ENCODE data around the gene HPS4. TPM values are rescaled to one million over a fixed set of nuclear protein-coding genes. Genes with fewer than 3 reads are reported as not detected.

The HPS4 gene
- total and polyA plus RNA-seq, 8 donors: 10.3 to 46.1 (median 24.3) TPM

DNA sequence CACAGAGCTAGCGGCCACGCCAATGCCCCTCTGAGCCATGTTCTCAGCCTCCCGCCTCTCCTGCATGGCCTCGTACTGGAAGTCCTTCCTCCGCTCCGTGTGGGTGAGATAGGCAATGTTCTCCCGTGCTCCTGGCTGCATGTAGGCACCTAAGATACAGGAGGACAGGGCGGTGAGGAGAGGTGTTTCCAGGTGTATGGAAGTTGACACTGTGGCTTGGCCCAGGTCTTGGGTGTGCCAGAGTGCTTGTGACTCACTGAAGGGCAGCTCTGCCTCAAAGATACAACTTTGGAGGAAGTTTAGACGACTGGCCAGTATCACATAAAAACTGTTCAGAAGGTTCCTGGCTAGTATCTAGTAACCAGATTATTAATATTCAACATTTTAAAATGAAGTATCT, 8.6 kb upstream of the HPS4 start:
- Histone ChIP-seq H3K4me1 (peaks cover 0 to 3% (median 0%) of the 10 kb centered on the region in 4 donors), H3K36me3 (peaks cover 58 to 100% (median 99%) of the 10 kb centered on the region in 4 donors), H3K27me3 (no peaks in the 10 kb centered on the region), H3K9me3 (no peaks in the 10 kb centered on the region), H3K27ac (peak overlapping the region in 1 of 5 donors; percentile 1), H3K4me3 (no peak overlapping the region)
- peak in 1 of 2 donors; percentile 44 for DNase-seq
- TF ChIP-seq EP300 (IDR thresholded peaks at IDR 0.05) (no peak), POLR2A (IDR thresholded peaks at IDR 0.05) (no peak), CTCF (IDR thresholded peaks at IDR 0.05) (no peak), POLR2AphosphoS5 (IDR thresholded peaks at IDR 0.05) (no peak)
- intact Hi-C loops (cut with DNase I; ENCODE audit: low total_unique reads): no loop called here
- WGBS, 5 donors: 78 to 90% (median 83%) methylated on average over 9 of the region's 9 CpGs

DNA sequence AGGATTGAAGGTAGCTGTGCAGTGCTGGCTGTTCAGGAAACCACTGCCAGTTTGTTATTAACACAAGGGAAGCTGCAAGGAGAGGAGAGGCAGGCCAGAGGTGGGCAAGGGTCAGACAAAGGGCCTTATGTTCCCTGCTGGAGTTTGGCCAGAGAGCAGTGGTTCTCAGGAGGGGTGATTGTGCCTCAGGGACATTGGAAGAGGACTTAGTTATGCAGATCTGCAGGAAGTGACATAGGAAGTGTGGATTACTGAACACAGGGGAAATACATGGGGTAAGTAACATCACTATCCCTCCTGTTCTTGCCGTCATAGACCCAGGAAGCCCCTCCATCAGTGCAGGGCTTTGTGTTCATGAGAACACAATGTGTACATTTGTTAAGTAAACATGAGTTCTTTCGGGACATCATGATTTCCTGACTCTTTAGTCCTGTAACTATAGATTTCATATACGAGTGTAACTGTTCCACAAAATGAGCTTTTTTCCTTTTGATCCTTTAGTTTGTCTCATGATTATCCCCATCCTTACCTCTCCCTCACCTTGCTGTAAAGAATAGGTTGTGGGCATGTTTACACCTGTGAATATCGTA, 6.0 kb upstream of the HPS4 start:
- 46 to 59% (median 56%) methylated on average over 4 of the region's 4 CpGs for WGBS, 5 donors
- H3K36me3 ChIP-seq: peaks cover 43 to 85% (median 80%) of the 10 kb centered on the region in 4 donors
- intact Hi-C loops (cut with DNase I; ENCODE audit: low total_unique reads): no loop called here
- H3K27me3 ChIP-seq: no peaks in the 10 kb centered on the region
- H3K4me3 ChIP-seq: no peak overlapping the region
- no peak overlapping the region for H3K27ac ChIP-seq
- no peaks in the 10 kb centered on the region for H3K9me3 ChIP-seq
- DNase-seq: no peak
- peaks cover 7 to 19% (median 15%) of the 10 kb centered on the region in 4 donors for H3K4me1 ChIP-seq
- TF ChIP-seq CTCF (IDR thresholded peaks at IDR 0.05): no peak
- TF ChIP-seq POLR2A (IDR thresholded peaks at IDR 0.05): no peak
- no peak for TF ChIP-seq EP300 (IDR thresholded peaks at IDR 0.05)
- TF ChIP-seq POLR2AphosphoS5 (IDR thresholded peaks at IDR 0.05): no peak

GRCh38 chr22:26487996-26488395, 4.4 kb upstream of the HPS4 start:
- TF ChIP-seq POLR2A (IDR thresholded peaks at IDR 0.05): no peak
- no peak for TF ChIP-seq EP300 (IDR thresholded peaks at IDR 0.05)
- TF ChIP-seq CTCF (IDR thresholded peaks at IDR 0.05): no peak
- no peaks in the 10 kb centered on the region for H3K9me3 ChIP-seq
- H3K27me3 ChIP-seq: no peaks in the 10 kb centered on the region
- 51 to 64% (median 57%) methylated on average over 3 of the region's 3 CpGs for WGBS, 5 donors
- no peak for DNase-seq
- intact Hi-C loops (cut with DNase I; ENCODE audit: low total_unique reads): no loop called here
- H3K27ac ChIP-seq: no peak overlapping the region
- peaks cover 27 to 70% (median 64%) of the 10 kb centered on the region in 4 donors for H3K36me3 ChIP-seq
- H3K4me1 ChIP-seq: peaks cover 13 to 29% (median 25%) of the 10 kb centered on the region in 4 donors
- H3K4me3 ChIP-seq: no peak overlapping the region

DNA sequence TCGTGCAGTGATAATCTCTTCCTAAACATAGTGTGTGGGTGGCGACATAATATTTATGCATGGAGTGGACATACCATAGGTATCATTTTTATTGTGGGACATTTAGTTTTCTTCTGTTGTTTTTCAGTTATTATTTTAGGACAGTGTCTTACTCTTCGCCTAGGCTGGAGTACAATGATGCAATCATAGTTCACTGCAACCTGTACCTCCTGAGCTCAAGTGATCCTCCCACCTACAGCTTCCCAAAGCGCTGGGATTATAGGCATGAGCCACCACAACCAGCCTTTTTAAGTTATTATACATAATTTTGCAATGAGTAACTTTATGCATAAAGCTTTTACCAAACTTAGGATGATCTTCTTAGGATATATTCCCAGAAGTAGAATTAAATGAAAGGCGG, 2.8 kb upstream of the HPS4 start:
- WGBS, 5 donors: 84 to 90% (median 85%) methylated on average over 5 of the region's 5 CpGs
- H3K27me3 ChIP-seq: no peaks in the 10 kb centered on the region
- intact Hi-C loops (cut with DNase I; ENCODE audit: low total_unique reads): no loop called here

More for the DNA sequence above, 2.8 kb upstream of the HPS4 start:
- peaks cover 12 to 54% (median 49%) of the 10 kb centered on the region in 4 donors for H3K36me3 ChIP-seq
- peaks cover 27 to 45% (median 41%) of the 10 kb centered on the region in 4 donors for H3K4me1 ChIP-seq
- no peak for TF ChIP-seq EP300 (IDR thresholded peaks at IDR 0.05)
- TF ChIP-seq CTCF (IDR thresholded peaks at IDR 0.05): no peak
- no peak for TF ChIP-seq POLR2AphosphoS5 (IDR thresholded peaks at IDR 0.05)
- TF ChIP-seq POLR2A (IDR thresholded peaks at IDR 0.05): no peak
- no peak overlapping the region for H3K4me3 ChIP-seq
- no peaks in the 10 kb centered on the region for H3K9me3 ChIP-seq
- no peak for DNase-seq
- no peak overlapping the region for H3K27ac ChIP-seq

Data from stomach (tissue), 9 donors.